ENCODE data around the gene RHOXF2. TPM values are rescaled to one million over a fixed set of nuclear protein-coding genes. Genes with fewer than 3 reads are reported as not detected.

RHOXF2 gene
- total and polyA plus RNA-seq, 9 of the 15 experiments (the other 6 are each of a cell fraction or from before 2014, with no cell fraction given): 36.0 to 200 (median 141) TPM

GRCh38 chrX:120109378-120109777 is 49.0 kb upstream of the RHOXF2 start:
- DNase-seq (ENCODE audit: extremely low read depth in 1 of 4, low spot score in 3 of 4) (no peak), ATAC-seq (no peak), FAIRE-seq (no peak)
- no peak overlapping the region for H3K9ac ChIP-seq (ENCODE audit: insufficient read depth in 1 of 2, low read depth in 2 of 2, low read length in 2 of 2)
- ChIA-PET POLR2A (interaction anchor here (2.1 kb wide), 1 partner anchor 8 kb away, joined by 7 read pairs; no protein-coding TSS in a partner anchor), CTCF (ENCODE audit: low intra/inter-chr PET ratio) (no interaction called here)
- H3K4me3 ChIP-seq: no peak overlapping the region
- WGBS (ENCODE audit: insufficient coverage, low coverage, missing lambda C conversion rate): 55% methylated on average over 1 of the region's 1 CpG
- no peaks in the 10 kb centered on the region for H3K9me1 ChIP-seq (ENCODE audit: control insufficient read depth, insufficient read depth, low read length)
- H3K4me1 ChIP-seq (replicated peaks in 1 of 2; ENCODE audit: control insufficient read depth in 2 of 2, insufficient read depth in 2 of 2, low read length in 2 of 2): no peaks in the 10 kb centered on the region; a peak in 1 of 5 replicates
- intact Hi-C loops (cut with micrococcal nuclease) (no loop called here), in situ Hi-C loops (cut with MboI) (no loop called here)
- no peak overlapping the region for H3K4me2 ChIP-seq (ENCODE audit: insufficient read depth, low read length)
- H3K9me3 ChIP-seq (replicated peaks; ENCODE audit: control insufficient read depth, insufficient read depth, low read depth, low read length): no peaks in the 10 kb centered on the region
- no TSS peak for BruUV-seq (replicated peaks)
- no peaks in the 10 kb centered on the region for H4K20me1 ChIP-seq (replicated peaks; ENCODE audit: control insufficient read depth, insufficient read depth, low read length)
- H3K27me3 ChIP-seq (ENCODE audit: control insufficient read depth in 2 of 2, insufficient read depth in 2 of 2, low read length in 2 of 2): no peaks in the 10 kb centered on the region
- no peaks in the 10 kb centered on the region for H3K36me3 ChIP-seq (ENCODE audit: control insufficient read depth, insufficient read depth, low read length)
- no peak overlapping the region for H2AFZ ChIP-seq (ENCODE audit: low read depth, low read length)
- no peaks in the 10 kb centered on the region for H3K79me2 ChIP-seq (ENCODE audit: control insufficient read depth, insufficient read depth, low read length)
- no peak overlapping the region for H3K27ac ChIP-seq (ENCODE audit: extremely low read depth, low read depth, low read length)
- TF ChIP-seq, protein P1, sequence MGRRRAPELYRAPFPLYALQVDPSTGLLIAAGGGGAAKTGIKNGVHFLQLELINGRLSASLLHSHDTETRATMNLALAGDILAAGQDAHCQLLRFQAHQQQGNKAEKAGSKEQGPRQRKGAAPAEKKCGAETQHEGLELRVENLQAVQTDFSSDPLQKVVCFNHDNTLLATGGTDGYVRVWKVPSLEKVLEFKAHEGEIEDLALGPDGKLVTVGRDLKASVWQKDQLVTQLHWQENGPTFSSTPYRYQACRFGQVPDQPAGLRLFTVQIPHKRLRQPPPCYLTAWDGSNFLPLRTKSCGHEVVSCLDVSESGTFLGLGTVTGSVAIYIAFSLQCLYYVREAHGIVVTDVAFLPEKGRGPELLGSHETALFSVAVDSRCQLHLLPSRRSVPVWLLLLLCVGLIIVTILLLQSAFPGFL (CRISPR knock-in tag; IDR thresholded peaks at IDR 0.05): no peak
- TF ChIP-seq STAG1 (CRISPR knock-in tag; IDR thresholded peaks at IDR 0.05; ENCODE audit: borderline replicate concordance) (no peak), TBL1XR1 (IDR thresholded peaks at IDR 0.05; ENCODE audit: low read length in 2 of 2) (no peak), MAFK (IDR thresholded peaks at IDR 0.05; ENCODE audit: low read length) (no peak), MBD2 (IDR thresholded peaks at IDR 0.05; ENCODE audit: borderline replicate concordance, low read depth) (no peak)

DNA sequence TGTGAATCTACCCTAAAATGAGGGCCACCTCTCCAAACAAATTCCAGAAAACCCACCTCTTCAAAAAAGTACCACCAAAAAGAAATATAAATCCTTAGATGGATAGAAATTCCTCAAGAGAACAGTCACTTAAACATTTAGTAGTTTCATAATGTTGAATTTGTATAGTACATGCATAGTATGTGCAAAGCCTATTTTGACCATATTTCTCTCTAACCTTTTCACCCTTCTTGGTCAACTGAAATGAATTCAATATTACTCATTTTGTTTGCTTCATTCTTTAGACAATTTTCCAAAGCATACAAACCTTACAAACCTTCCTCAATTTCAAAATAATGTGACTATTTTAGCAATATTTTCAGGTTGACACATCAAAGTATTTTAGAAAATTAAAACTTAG is 46.8 kb upstream of the RHOXF2 start:
- H3K79me2 ChIP-seq (ENCODE audit: control insufficient read depth, insufficient read depth, low read length): no peaks in the 10 kb centered on the region
- H3K27ac ChIP-seq (ENCODE audit: extremely low read depth, low read depth, low read length): no peak overlapping the region
- POLR2A ChIA-PET: interaction anchor here (2.5 kb wide), 1 partner anchor 14 kb away, joined by 6 read pairs; no protein-coding TSS in a partner anchor
- no TSS peak for BruUV-seq (replicated peaks)
- intact Hi-C loops (cut with micrococcal nuclease) (no loop called here), in situ Hi-C loops (cut with MboI) (no loop called here)
- no peak overlapping the region for H3K4me3 ChIP-seq
- no peaks in the 10 kb centered on the region for H3K9me3 ChIP-seq (replicated peaks; ENCODE audit: control insufficient read depth, insufficient read depth, low read depth, low read length)
- ATAC-seq (no peak), DNase-seq (ENCODE audit: extremely low read depth in 1 of 4, low spot score in 3 of 4) (no peak), FAIRE-seq (no peak)
- peaks cover 0 to 6% of the 10 kb centered on the region in 2 experiments; a peak in 2 of 5 replicates for H3K4me1 ChIP-seq (replicated peaks in 1 of 2; ENCODE audit: control insufficient read depth in 2 of 2, insufficient read depth in 2 of 2, low read length in 2 of 2)
- no peak overlapping the region for H2AFZ ChIP-seq (ENCODE audit: low read depth, low read length)
- no peaks in the 10 kb centered on the region for H3K36me3 ChIP-seq (ENCODE audit: control insufficient read depth, insufficient read depth, low read length)
- H3K4me2 ChIP-seq (ENCODE audit: insufficient read depth, low read length): no peak overlapping the region
- no peaks in the 10 kb centered on the region for H3K27me3 ChIP-seq (ENCODE audit: control insufficient read depth in 2 of 2, insufficient read depth in 2 of 2, low read length in 2 of 2)
- no peaks in the 10 kb centered on the region for H3K9me1 ChIP-seq (ENCODE audit: control insufficient read depth, insufficient read depth, low read length)
- no peak overlapping the region for H3K9ac ChIP-seq (ENCODE audit: insufficient read depth in 1 of 2, low read depth in 2 of 2, low read length in 2 of 2)
- CTCF ChIA-PET (ENCODE audit: low intra/inter-chr PET ratio): no interaction called here
- no peaks in the 10 kb centered on the region for H4K20me1 ChIP-seq (replicated peaks; ENCODE audit: control insufficient read depth, insufficient read depth, low read length)
- TF ChIP-seq COPS2 (conservative IDR thresholded peaks at IDR 0.05) (no peak), PHB2 (IDR thresholded peaks at IDR 0.05; ENCODE audit: low read depth) (no peak), FOXP1 (CRISPR knock-in tag; IDR thresholded peaks at IDR 0.05) (no peak), ESRRA (IDR thresholded peaks at IDR 0.05; ENCODE audit: borderline replicate concordance, low read depth) (no peak), ZNF77 (CRISPR knock-in tag; IDR thresholded peaks at IDR 0.05) (no peak), ZFP1 (CRISPR knock-in tag; IDR thresholded peaks at IDR 0.05) (no peak), DACH1 (IDR thresholded peaks at IDR 0.05; ENCODE audit: partially characterized antibody) (no peak), TRIM28 (IDR thresholded peaks at IDR 0.05) (no peak), DLX4 (CRISPR knock-in tag; IDR thresholded peaks at IDR 0.05) (no peak), NCOA1 (IDR thresholded peaks at IDR 0.05; ENCODE audit: low read depth) (no peak)
- TF ChIP-seq, protein P2, sequence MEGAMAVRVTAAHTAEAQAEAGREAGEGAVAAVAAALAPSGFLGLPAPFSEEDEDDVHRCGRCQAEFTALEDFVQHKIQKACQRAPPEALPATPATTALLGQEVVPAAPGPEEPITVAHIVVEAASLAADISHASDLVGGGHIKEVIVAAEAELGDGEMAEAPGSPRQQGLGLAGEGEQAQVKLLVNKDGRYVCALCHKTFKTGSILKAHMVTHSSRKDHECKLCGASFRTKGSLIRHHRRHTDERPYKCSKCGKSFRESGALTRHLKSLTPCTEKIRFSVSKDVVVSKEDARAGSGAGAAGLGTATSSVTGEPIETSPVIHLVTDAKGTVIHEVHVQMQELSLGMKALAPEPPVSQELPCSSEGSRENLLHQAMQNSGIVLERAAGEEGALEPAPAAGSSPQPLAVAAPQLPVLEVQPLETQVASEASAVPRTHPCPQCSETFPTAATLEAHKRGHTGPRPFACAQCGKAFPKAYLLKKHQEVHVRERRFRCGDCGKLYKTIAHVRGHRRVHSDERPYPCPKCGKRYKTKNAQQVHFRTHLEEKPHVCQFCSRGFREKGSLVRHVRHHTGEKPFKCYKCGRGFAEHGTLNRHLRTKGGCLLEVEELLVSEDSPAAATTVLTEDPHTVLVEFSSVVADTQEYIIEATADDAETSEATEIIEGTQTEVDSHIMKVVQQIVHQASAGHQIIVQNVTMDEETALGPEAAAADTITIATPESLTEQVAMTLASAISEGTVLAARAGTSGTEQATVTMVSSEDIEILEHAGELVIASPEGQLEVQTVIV (CRISPR knock-in tag; IDR thresholded peaks at IDR 0.05; ENCODE audit: borderline replicate concordance): no peak
